Activated T-helper 1 cell treated with anti-CD3 and anti-CD28 coated beads, Interleukin-12 subunit alpha, Interleukin-12 subunit beta, Interleukin-2, Interleukin-4 antibody, amounts not matched to agents 30 ng/mL and 10 ng/mL and 1 ng/mL, durations not matched to agents 14 hours and 24 hours and 36 hours (primary cell): ENCODE measurements around the gene ATOH8. TPM values are rescaled to one million over a fixed set of nuclear protein-coding genes. Genes with fewer than 3 reads are reported as not detected.

ENCODE experiments used
- DNase-seq: peaks from one replicate; pipeline ENCODE4 v3.0.0; 2021; ENCODE audit warnings: low spot score
- H3K27ac Mint-ChIP-seq: one replicate; pipeline ENCODE4 v1.8.0; 2021; ENCODE audit warnings: mild to moderate bottlenecking, mixed read lengths
- H3K27me3 Mint-ChIP-seq: one replicate; pipeline ENCODE4 v1.8.0; 2022; ENCODE audit warnings: mild to moderate bottlenecking, moderate library complexity, mixed read lengths; ENCODE audit not compliant: insufficient read depth
- H3K36me3 Mint-ChIP-seq: one replicate; pipeline ENCODE4 v1.8.0; 2021; ENCODE audit warnings: low read depth, mixed read lengths
- H3K4me1 Mint-ChIP-seq: one replicate; pipeline ENCODE4 v1.8.0; 2021; ENCODE audit warnings: low read depth, mixed read lengths
- H3K4me3 Mint-ChIP-seq: one replicate; pipeline ENCODE4 v1.8.0; 2021; ENCODE audit warnings: mild to moderate bottlenecking, moderate library complexity, mixed read lengths
- H3K9me3 Mint-ChIP-seq: one replicate; pipeline ENCODE4 v1.8.0; 2021; ENCODE audit warnings: mixed read lengths
- intact Hi-C: fragments of 100-400 bp; cut with micrococcal nuclease; formaldehyde crosslinking; loops from one replicate; pipeline ENCODE4 v1.15.1; 2024
- total RNA-seq: library from RNA; stranded (reverse); gene quantifications from 2 replicates; pipeline ENCODE4 v1.2.3, GENCODE V29; 2022

The ATOH8 gene
- total RNA-seq, 1 donor from 2014 or later: 0.47 TPM

GRCh38 chr2:85767803-85768665 lies 14.2 kb downstream of the ATOH8 start:
- H3K4me3 Mint-ChIP-seq: no peak overlapping the region
- no peak overlapping the region for H3K27ac Mint-ChIP-seq
- H3K4me1 Mint-ChIP-seq: peaks cover 10% of the 10 kb centered on the region
- intact Hi-C loops: no loop called here
- H3K9me3 Mint-ChIP-seq: no peaks in the 10 kb centered on the region
- DNase-seq: no peak
- H3K36me3 Mint-ChIP-seq: no peaks in the 10 kb centered on the region
- peaks cover 53% of the 10 kb centered on the region for H3K27me3 Mint-ChIP-seq

GRCh38 chr2:85768713-85769112 lies 14.9 kb downstream of the ATOH8 start:
- Mint-ChIP-seq H3K4me1 (peaks cover 10% of the 10 kb centered on the region), H3K27me3 (peaks cover 54% of the 10 kb centered on the region), H3K36me3 (no peaks in the 10 kb centered on the region), H3K27ac (no peak overlapping the region), H3K4me3 (no peak overlapping the region), H3K9me3 (no peaks in the 10 kb centered on the region)
- DNase-seq: no peak
- intact Hi-C loops: no loop called here

GRCh38 chr2:85769236-85769982 lies 15.6 kb downstream of the ATOH8 start:
- Mint-ChIP-seq H3K27me3 (peaks cover 53% of the 10 kb centered on the region), H3K36me3 (no peaks in the 10 kb centered on the region), H3K4me3 (no peak overlapping the region), H3K4me1 (peaks cover 10% of the 10 kb centered on the region), H3K27ac (no peak overlapping the region), H3K9me3 (no peaks in the 10 kb centered on the region)
- intact Hi-C loops: no loop called here
- no peak for DNase-seq

- no peak overlapping the region for H3K4me3 Mint-ChIP-seq
- no peaks in the 10 kb centered on the region for H3K9me3 Mint-ChIP-seq
- no peak for DNase-seq
- H3K36me3 Mint-ChIP-seq: no peaks in the 10 kb centered on the region
- intact Hi-C loops: no loop called here
- no peak overlapping the region for H3K27ac Mint-ChIP-seq
- H3K4me1 Mint-ChIP-seq: peaks cover 10% of the 10 kb centered on the region
- H3K27me3 Mint-ChIP-seq: peaks cover 47% of the 10 kb centered on the region
Measured at GRCh38 chr2:85769983-85770362, 16.2 kb downstream of the ATOH8 start.

- Mint-ChIP-seq H3K36me3 (no peaks in the 10 kb centered on the region), H3K9me3 (no peaks in the 10 kb centered on the region), H3K27me3 (peaks cover 43% of the 10 kb centered on the region), H3K27ac (no peak overlapping the region), H3K4me3 (no peak overlapping the region), H3K4me1 (peaks cover 8% of the 10 kb centered on the region)
- no peak for DNase-seq
- intact Hi-C loops: no loop called here
Measured at GRCh38 chr2:85770369-85770768, 16.6 kb downstream of the ATOH8 start.

- H3K27me3 Mint-ChIP-seq: peaks cover 38% of the 10 kb centered on the region
- peaks cover 6% of the 10 kb centered on the region for H3K4me1 Mint-ChIP-seq
- intact Hi-C loops: no loop called here
- no peaks in the 10 kb centered on the region for H3K36me3 Mint-ChIP-seq
- H3K9me3 Mint-ChIP-seq: no peaks in the 10 kb centered on the region
- H3K4me3 Mint-ChIP-seq: no peak overlapping the region
- no peak for DNase-seq
- H3K27ac Mint-ChIP-seq: no peak overlapping the region
Measured at GRCh38 chr2:85770786-85771409, 17.1 kb downstream of the ATOH8 start.

GRCh38 chr2:85771486-85771885 lies 17.7 kb downstream of the ATOH8 start:
- no peak overlapping the region for H3K4me3 Mint-ChIP-seq
- H3K9me3 Mint-ChIP-seq: no peaks in the 10 kb centered on the region
- H3K36me3 Mint-ChIP-seq: no peaks in the 10 kb centered on the region
- peaks cover 6% of the 10 kb centered on the region for H3K4me1 Mint-ChIP-seq
- DNase-seq: no peak
- no peak overlapping the region for H3K27ac Mint-ChIP-seq
- intact Hi-C loops: no loop called here
- peaks cover 32% of the 10 kb centered on the region for H3K27me3 Mint-ChIP-seq

- Mint-ChIP-seq H3K36me3 (no peaks in the 10 kb centered on the region), H3K4me1 (peaks cover 6% of the 10 kb centered on the region), H3K4me3 (no peak overlapping the region), H3K27me3 (peaks cover 31% of the 10 kb centered on the region), H3K9me3 (no peaks in the 10 kb centered on the region), H3K27ac (no peak overlapping the region)
- DNase-seq: no peak
- intact Hi-C loops: no loop called here
Measured at GRCh38 chr2:85772019-85772745, 18.4 kb downstream of the ATOH8 start.

GRCh38 chr2:85772841-85773491 lies 19.2 kb downstream of the ATOH8 start:
- intact Hi-C loops: no loop called here
- Mint-ChIP-seq H3K4me3 (no peak overlapping the region), H3K36me3 (no peaks in the 10 kb centered on the region), H3K27me3 (peaks cover 31% of the 10 kb centered on the region), H3K27ac (no peak overlapping the region), H3K4me1 (peaks cover 6% of the 10 kb centered on the region), H3K9me3 (no peaks in the 10 kb centered on the region)
- DNase-seq: no peak

GRCh38 chr2:85773692-85774091 lies 19.9 kb downstream of the ATOH8 start:
- H3K9me3 Mint-ChIP-seq: no peaks in the 10 kb centered on the region
- no peak for DNase-seq
- peaks cover 6% of the 10 kb centered on the region for H3K4me1 Mint-ChIP-seq
- H3K4me3 Mint-ChIP-seq: no peak overlapping the region
- H3K36me3 Mint-ChIP-seq: no peaks in the 10 kb centered on the region
- peaks cover 31% of the 10 kb centered on the region for H3K27me3 Mint-ChIP-seq
- no peak overlapping the region for H3K27ac Mint-ChIP-seq
- intact Hi-C loops: no loop called here

GRCh38 chr2:85774126-85774978 lies 20.6 kb downstream of the ATOH8 start:
- Mint-ChIP-seq H3K4me3 (no peak overlapping the region), H3K4me1 (peaks cover 6% of the 10 kb centered on the region), H3K27ac (no peak overlapping the region), H3K9me3 (no peaks in the 10 kb centered on the region), H3K27me3 (peaks cover 31% of the 10 kb centered on the region), H3K36me3 (no peaks in the 10 kb centered on the region)
- no peak for DNase-seq
- intact Hi-C loops: no loop called here
